Caco-2 (cell line): Measurements from ENCODE around the gene NOP16. TPM values are rescaled to one million over a fixed set of nuclear protein-coding genes. Genes with fewer than 3 reads are reported as not detected.

ENCODE experiments used
- BruUV-seq: library from RNA; stranded (reverse); fragments of 400-500 nt; replicated peaks from 2 replicates; lab custom pipeline; 2021; lab: Mats Ljungman, UMichigan
- CTCF ChIA-PET: fragments of 300-600 bp; sonication (Branson Sonifier 250); formaldehyde crosslinking; loops from one replicate; lab custom pipeline; 2022; ENCODE audit warnings: antibody characterized with exemption; lab: Charles Lee
- POLR2A ChIA-PET: fragments of 300-600 bp; sonication (Branson Sonifier 250); formaldehyde crosslinking; loops from one replicate; lab custom pipeline; 2022; ENCODE audit warnings: antibody characterized with exemption; lab: Charles Lee
- DNase-seq, 2 experiments: peaks; one replicate each; pipeline versions ENCODE4 v3.0.0 to v3.0.0-alpha.2; 2020 to 2022
- H3K27me3 ChIP-seq: replicated peaks from 2 replicates; pipeline ENCODE4 v1.6.0; 2011; ENCODE audit warnings: low read length; ENCODE audit not compliant: control insufficient read depth, insufficient read depth
- H3K36me3 ChIP-seq: 2 replicates; pipeline ENCODE4 v1.5.1; 2011; ENCODE audit warnings: low read length; ENCODE audit not compliant: control insufficient read depth, insufficient read depth
- H3K4me1 ChIP-seq: fragments of 250-450 bp; sonication (Bioruptor Pico); 2 replicates; pipeline ENCODE4 v1.5.1; 2020; ENCODE audit warnings: mild to moderate bottlenecking
- H3K4me3 ChIP-seq: 2 replicates; pipeline ENCODE4 v1.5.1; 2011; ENCODE audit warnings: low read depth, mild to moderate bottlenecking, control low read depth, low read length
- H3K9me3 ChIP-seq: fragments of 250-450 bp; sonication (Bioruptor Pico); 2 replicates; pipeline ENCODE4 v1.5.1; 2020; ENCODE audit warnings: mild to moderate bottlenecking, moderate library complexity
- H3K27ac Mint-ChIP-seq: one replicate; pipeline ENCODE4 v1.8.0; 2022; ENCODE audit warnings: mixed read lengths; ENCODE audit not compliant: unreplicated experiment
- H3K27me3 Mint-ChIP-seq: one replicate; pipeline ENCODE4 v1.8.0; 2022; ENCODE audit warnings: mixed read lengths; ENCODE audit not compliant: insufficient read depth, unreplicated experiment
- H3K36me3 Mint-ChIP-seq: one replicate; pipeline ENCODE4 v1.8.0; 2022; ENCODE audit warnings: mild to moderate bottlenecking, mixed read lengths; ENCODE audit not compliant: insufficient read depth, unreplicated experiment
- H3K4me1 Mint-ChIP-seq: one replicate; pipeline ENCODE4 v1.8.0; 2022; ENCODE audit warnings: low read depth, mixed read lengths; ENCODE audit not compliant: unreplicated experiment
- H3K4me3 Mint-ChIP-seq: one replicate; pipeline ENCODE4 v1.8.0; 2022; ENCODE audit warnings: mild to moderate bottlenecking, moderate library complexity, mixed read lengths; ENCODE audit not compliant: unreplicated experiment
- H3K9me3 Mint-ChIP-seq: one replicate; pipeline ENCODE4 v1.8.0; 2022; ENCODE audit warnings: mixed read lengths; ENCODE audit not compliant: unreplicated experiment
- intact Hi-C: fragments of 100-400 bp; cut with micrococcal nuclease; formaldehyde crosslinking; loops from one replicate; pipeline ENCODE4 v1.10.0; 2022; ENCODE audit not compliant: unreplicated experiment
- total RNA-seq: library from RNA; stranded (reverse); gene quantifications from 2 replicates; pipeline ENCODE4 v1.2.3, GENCODE V29; 2022
- TF ChIP-seq, protein P1 (sequence below), 2 experiments: fragments of 200-600 bp in 1 of 2; IDR thresholded peaks; 1 replicate in 1 of 2; 2 replicates in 1 of 2; pipeline versions ENCODE4 v1.5.1 to v1.8.0; 2011 to 2022; ENCODE audit warnings: antibody characterized with exemption in 1 of 2, control low read depth in 1 of 2, inconsistent platforms in 1 of 2, low read depth in 1 of 2, low read length in 1 of 2, mild to moderate bottlenecking in 1 of 2, moderate library complexity in 1 of 2; ENCODE audit not compliant: insufficient read depth in 1 of 2, severe bottlenecking in 1 of 2, unreplicated experiment in 1 of 2

Gene NOP16
- total RNA-seq, 1 experiment from 2014 or later, result 48.0 TPM

DNA sequence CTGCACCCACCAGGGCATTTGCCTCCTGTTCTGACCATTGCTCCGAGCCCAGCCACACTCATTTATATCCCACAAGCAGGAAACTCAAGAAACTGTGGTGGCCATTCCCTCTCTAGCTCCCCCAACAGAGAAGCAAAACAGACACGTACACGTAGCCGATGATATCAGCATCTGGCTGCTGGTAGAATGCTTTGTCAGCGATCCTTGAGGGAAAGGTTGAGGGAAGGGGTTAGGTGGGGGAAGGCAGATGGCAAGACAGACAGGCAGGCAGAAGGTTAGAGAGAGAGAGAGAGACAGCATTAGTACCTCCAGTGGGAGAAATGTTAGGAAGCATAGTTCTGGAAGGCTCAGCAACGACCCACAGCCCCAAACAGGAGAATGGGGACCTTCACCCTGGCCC, 7.9 kb upstream of the NOP16 start:
- Histone ChIP-seq H3K27me3 (no peaks in the 10 kb centered on the region), H3K9me3 (no peaks in the 10 kb centered on the region), H3K4me1 (no peaks in the 10 kb centered on the region), H3K36me3 (no peaks in the 10 kb centered on the region; the same call in 1 of the 2 replicates), H3K4me3 (no peak overlapping the region)
- Mint-ChIP-seq H3K36me3 (peaks cover 15% of the 10 kb centered on the region), H3K4me1 (peaks cover 10% of the 10 kb centered on the region), H3K27ac (no peak overlapping the region), H3K4me3 (no peak overlapping the region), H3K9me3 (no peaks in the 10 kb centered on the region), H3K27me3 (no peaks in the 10 kb centered on the region)
- intact Hi-C loops, result no loop called here
- ChIA-PET POLR2A (no interaction called here), CTCF (no interaction called here)
- BruUV-seq, result no TSS peak
- TF ChIP-seq, protein P1, sequence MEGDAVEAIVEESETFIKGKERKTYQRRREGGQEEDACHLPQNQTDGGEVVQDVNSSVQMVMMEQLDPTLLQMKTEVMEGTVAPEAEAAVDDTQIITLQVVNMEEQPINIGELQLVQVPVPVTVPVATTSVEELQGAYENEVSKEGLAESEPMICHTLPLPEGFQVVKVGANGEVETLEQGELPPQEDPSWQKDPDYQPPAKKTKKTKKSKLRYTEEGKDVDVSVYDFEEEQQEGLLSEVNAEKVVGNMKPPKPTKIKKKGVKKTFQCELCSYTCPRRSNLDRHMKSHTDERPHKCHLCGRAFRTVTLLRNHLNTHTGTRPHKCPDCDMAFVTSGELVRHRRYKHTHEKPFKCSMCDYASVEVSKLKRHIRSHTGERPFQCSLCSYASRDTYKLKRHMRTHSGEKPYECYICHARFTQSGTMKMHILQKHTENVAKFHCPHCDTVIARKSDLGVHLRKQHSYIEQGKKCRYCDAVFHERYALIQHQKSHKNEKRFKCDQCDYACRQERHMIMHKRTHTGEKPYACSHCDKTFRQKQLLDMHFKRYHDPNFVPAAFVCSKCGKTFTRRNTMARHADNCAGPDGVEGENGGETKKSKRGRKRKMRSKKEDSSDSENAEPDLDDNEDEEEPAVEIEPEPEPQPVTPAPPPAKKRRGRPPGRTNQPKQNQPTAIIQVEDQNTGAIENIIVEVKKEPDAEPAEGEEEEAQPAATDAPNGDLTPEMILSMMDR (IDR thresholded peaks at IDR 0.05; ENCODE audit: insufficient read depth in 1 of 2, low read depth in 1 of 2, low read length in 1 of 2, severe bottlenecking in 1 of 2, unreplicated experiment in 1 of 2), result no peak
- no peak for DNase-seq

DNA sequence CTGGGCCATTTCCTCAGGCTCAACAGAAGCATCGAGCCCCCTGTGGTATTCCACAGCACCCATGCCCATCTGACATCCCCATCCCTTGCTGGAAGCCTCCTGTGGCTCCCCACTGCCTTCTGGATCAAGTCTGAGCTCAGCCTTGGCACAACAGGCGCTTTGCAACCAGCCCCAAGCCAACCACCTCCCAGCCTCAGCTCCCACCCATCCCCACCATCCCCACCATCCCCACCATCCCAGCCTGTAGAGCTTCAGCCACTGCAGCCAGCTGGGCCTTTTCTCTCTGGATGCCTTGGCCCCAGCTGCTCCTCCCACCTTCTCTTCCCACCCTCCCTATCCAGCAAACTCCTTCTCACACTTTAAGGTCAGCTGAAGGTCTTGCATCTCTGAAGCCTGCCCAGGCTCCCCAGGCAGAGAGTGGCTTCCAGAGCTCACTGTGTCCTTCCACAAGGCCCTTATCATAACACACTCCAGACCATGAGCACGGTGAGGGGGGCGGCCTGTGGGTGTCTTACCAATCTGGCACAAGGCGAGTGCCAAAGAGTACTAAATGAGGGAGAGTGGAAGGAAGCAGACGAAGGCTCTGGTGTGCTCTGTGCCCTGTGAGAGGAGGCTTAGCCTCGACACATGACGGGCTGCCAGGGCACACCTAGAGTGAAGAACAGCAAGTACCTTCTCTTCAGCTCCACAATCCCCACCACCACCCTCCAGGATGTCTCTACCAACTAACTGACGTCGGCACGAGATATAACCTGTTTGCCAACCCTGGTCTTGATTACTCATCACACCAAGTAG, 6.7 kb upstream of the NOP16 start:
- CTCF ChIA-PET, result no interaction called here

DNA sequence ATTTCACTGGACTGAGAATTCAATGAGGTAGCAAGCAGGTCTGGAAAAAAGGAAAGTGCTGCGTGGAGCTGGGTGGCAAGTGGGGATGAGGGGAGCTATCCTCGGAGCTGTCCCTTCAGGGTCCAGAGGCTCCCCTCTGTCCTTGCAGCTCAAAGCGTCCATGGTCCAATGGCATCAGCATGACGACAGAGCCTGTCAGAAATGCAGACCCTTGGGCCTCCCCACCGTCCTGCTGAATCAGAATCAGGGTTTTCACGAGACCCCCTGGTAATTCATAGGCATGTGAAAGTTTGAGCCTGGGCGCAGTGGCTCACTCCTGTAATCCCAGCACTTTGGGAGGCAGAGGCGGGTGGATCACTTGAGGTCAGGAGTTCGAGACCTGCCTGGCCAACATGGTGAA, 5.7 kb upstream of the NOP16 start:
- intact Hi-C loops, result no loop called here
- BruUV-seq, result no TSS peak
- H3K9me3 ChIP-seq, result no peaks in the 10 kb centered on the region
- H3K27me3 Mint-ChIP-seq, result no peaks in the 10 kb centered on the region
- peaks cover 21% of the 10 kb centered on the region for H3K36me3 Mint-ChIP-seq
- no peak overlapping the region for H3K4me3 ChIP-seq
- H3K9me3 Mint-ChIP-seq, result no peaks in the 10 kb centered on the region
- H3K4me1 ChIP-seq, result no peaks in the 10 kb centered on the region
- H3K4me3 Mint-ChIP-seq, result no peak overlapping the region
- no peaks in the 10 kb centered on the region; the same call in 1 of the 2 replicates for H3K36me3 ChIP-seq
- DNase-seq, result no peak
- no peak overlapping the region for H3K27ac Mint-ChIP-seq
- no peaks in the 10 kb centered on the region for H3K27me3 ChIP-seq
- ChIA-PET CTCF (no interaction called here), POLR2A (no interaction called here)
- H3K4me1 Mint-ChIP-seq, result no peaks in the 10 kb centered on the region
- TF ChIP-seq, protein P1 (IDR thresholded peaks at IDR 0.05; ENCODE audit: insufficient read depth in 1 of 2, low read depth in 1 of 2, low read length in 1 of 2, severe bottlenecking in 1 of 2, unreplicated experiment in 1 of 2), result no peak

More for the DNA sequence above, 6.7 kb upstream of the NOP16 start:
- POLR2A ChIA-PET, result no interaction called here
- no peak overlapping the region for H3K27ac Mint-ChIP-seq
- H3K4me3 Mint-ChIP-seq, result no peak overlapping the region
- no peaks in the 10 kb centered on the region; the same call in 1 of the 2 replicates for H3K36me3 ChIP-seq
- no peaks in the 10 kb centered on the region for H3K4me1 Mint-ChIP-seq
- TF ChIP-seq, protein P1 (IDR thresholded peaks at IDR 0.05; ENCODE audit: insufficient read depth in 1 of 2, low read depth in 1 of 2, low read length in 1 of 2, severe bottlenecking in 1 of 2, unreplicated experiment in 1 of 2), result no peak
- BruUV-seq, result no TSS peak
- H3K4me1 ChIP-seq, result no peaks in the 10 kb centered on the region
- peaks cover 17% of the 10 kb centered on the region for H3K36me3 Mint-ChIP-seq
- no peaks in the 10 kb centered on the region for H3K9me3 ChIP-seq
- H3K27me3 Mint-ChIP-seq, result no peaks in the 10 kb centered on the region
- no peak for DNase-seq
- H3K27me3 ChIP-seq, result no peaks in the 10 kb centered on the region
- H3K4me3 ChIP-seq, result no peak overlapping the region
- no peaks in the 10 kb centered on the region for H3K9me3 Mint-ChIP-seq
- intact Hi-C loops, result no loop called here
